GM21528 (cell line): ENCODE measurements around the gene MARCKS.
"Not testable (repeated sequence)": the region's sequence is repeated elsewhere in the genome, so short reads cannot be mapped to it uniquely, and the experiment has no call there.

Source experiments
- ATAC-seq: cut with Tn5 transposase; IDR thresholded peaks from one replicate; pipeline ENCODE4 v1.9.1; 2021; ENCODE audit warnings: mild to moderate bottlenecking, moderate library complexity; ENCODE audit not compliant: unreplicated experiment, low FRiP score

The MARCKS gene

DNA sequence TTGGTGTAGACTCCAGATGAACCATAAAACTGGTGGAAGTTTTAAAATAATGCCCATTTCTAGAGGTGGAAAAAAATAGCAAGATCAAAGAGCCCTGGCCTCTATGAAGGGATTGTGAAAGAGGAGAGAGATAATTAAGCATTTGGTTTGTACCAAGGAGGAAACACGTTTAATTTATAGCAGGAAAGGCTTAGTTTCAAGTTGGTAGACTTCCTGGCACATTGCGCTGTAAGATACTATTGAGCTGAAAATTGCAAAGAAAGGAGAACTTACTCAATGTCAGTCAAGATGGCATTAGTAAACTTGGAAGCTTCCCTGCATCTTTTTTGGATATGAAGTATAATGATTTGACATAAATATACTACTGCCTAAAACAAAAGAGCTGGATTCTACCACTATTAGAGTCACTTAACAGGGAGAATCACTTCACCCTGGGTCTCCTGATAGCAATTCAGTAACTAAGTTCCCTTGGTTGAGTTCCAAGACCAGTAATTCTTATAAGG lies 24.4 kb downstream of the MARCKS start:
- ATAC-seq: no peak

- ATAC-seq: no peak
These were observed 25.3 kb downstream of the MARCKS start for GRCh38 chr6:113882336-113883022.

- no peak for ATAC-seq
These were observed 26.9 kb downstream of the MARCKS start for GRCh38 chr6:113884011-113884410.

GRCh38 chr6:113886512-113886911 lies 29.4 kb downstream of the MARCKS start:
- ATAC-seq: no peak

DNA sequence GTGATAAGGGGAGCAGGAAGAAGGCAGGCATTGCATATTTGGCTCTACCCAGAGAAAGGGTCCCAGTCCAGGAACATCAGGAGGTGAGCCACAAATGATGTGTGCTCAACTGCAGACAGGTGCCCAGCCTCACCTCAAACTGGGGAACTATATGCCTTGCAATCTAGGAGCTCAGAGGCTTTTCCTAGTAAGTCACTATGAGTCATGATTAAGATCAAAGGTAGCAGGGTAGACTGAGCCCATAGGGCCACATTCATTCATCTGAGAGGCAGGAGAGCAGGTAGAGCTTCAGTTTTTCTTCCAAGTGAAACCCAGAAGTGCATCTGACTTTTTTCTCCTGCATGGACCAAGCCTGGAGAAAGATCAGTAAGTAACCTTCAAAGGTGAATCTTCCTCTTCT lies 31.3 kb downstream of the MARCKS start:
- no peak for ATAC-seq

GRCh38 chr6:113888956-113889630 lies 31.9 kb downstream of the MARCKS start:
- no peak for ATAC-seq

- ATAC-seq: no peak
These were observed 36.3 kb downstream of the MARCKS start for GRCh38 chr6:113893451-113893850.

DNA sequence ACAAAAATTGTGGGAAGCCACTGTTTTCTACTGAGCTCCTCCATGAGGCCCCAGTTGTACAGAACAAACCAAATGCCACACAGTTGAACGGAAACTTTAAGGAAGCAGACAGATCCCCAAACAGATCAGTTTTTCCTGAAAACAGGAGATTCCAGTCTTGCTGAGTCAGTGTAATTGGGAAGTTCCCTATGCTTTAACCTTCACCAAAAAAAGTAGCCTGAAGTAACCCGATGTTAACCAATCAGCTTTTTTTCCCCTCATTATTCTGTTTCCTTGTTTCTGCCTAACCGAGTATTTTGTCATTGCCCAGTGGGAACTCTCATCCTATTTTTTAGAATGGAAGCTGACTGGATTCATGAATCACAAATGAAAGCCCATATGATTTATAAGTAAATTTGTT lies 36.7 kb downstream of the MARCKS start:
- ATAC-seq: no peak

DNA sequence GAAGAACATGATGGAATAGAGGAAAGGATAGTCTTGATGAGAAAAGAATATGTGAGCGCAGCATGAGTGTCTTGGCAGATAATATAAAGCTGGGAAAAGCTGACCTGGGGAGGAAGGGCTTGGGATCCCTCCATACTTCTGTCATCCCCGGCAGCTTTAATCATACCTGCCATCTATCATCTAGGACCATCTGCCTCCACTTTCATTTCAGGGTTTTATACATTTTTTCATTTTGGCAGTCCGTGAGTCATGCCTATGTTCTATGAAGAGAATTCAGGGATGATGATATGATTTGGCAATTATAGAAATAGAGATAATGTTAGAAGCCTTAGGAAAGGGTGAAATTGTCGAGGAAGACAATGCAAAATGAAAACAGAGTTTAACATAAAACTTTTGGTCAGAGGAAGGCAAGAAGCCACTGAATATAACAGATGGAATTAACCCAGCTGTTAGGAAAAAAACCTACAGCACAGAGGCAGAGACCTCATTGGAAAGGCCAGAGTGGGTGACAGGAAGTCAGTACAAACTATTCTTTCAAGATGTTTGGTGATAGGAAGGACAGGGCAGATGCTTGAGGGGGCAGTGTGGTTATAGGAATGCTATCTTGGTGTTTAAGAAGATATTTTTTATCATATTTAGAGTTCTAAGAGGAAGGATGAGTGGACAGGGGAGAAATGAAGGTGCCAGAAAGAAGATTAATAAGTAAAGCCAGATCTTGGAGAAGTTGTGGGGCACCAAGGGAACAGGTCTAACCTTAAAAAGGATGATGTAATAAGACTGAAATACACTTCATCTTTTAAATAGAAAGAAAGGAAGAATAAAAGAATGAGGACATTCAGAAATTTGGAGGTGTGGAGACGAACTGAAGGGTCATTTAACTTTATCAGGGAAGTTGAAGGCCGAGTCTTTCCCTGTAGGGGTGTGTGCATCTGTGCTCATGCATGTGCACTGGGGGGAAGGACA lies 37.8 kb downstream of the MARCKS start:
- ATAC-seq: no peak

DNA sequence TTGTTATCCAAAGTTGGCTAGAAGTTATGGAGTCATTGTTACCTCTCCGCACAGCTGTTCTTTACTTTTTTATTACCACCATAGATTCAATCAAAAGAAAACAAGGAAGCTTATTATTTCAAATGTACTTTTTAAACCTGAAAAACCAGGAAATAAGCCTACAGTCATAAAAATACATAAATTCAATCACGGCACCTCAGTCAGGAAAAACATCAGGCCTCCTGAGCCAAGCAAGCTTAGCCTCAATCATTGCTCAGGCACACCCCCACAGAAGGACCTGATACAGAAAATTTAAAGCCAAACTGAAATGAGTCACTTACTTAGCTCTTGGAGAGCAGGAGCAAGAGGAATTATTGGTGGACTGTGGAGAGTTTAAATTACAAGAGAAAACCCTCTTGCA lies 44.3 kb downstream of the MARCKS start:
- ATAC-seq: no peak

GRCh38 chr6:113903666-113904330 lies 46.7 kb downstream of the MARCKS start:
- no peak for ATAC-seq

DNA sequence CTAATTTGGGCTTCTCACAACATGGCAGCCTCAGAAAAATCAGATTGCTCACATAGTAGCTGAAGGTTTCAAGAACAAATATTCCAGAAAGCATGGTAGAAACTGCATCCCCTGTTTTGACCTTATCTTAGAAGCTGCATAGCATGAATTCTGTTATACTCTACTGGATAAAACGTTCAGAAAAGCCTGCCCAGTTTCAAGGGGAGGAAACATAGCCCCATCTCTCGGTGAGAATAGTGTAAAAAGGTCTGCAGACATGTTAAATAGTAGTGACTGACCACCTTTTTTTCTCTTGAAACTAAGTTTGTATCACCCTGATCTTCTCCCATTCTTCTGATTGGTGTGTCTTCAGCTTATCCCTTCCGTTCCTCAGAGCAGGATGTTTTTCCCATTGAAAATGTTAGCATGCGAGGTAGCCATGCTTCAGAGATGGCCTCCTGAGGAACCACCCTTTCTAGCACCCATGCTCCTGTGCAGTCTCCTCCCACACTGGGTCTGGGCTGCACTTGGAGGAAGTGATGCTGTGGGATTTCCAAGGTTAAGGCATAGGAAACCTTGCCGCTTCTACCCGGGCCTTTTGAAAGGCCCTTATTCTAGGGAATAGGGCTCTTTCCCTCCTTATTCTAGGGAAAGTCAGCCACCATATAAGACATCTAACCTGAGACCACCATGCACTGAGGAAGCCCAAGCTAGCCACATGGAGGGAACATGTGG lies 50.1 kb downstream of the MARCKS start:
- no peak for ATAC-seq

DNA sequence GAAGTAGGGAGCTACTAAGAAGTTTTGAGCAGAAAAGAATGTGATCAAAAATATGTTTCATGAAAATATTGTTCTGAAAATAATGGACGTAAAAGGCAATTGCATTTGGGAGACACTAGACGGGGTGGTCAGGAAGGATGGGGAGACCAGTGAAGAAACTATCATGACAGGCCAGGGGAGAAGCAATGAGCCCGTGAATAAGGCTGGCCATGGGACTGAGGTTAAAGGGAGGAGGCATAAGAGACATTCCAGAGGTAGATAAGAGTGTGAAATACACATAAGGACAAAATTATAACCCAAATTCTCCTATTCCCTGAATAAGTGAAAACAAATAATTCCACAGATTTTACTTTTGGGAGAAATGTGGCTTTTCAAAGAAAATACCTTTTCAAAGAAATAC lies 51.7 kb downstream of the MARCKS start:
- no peak for ATAC-seq

DNA sequence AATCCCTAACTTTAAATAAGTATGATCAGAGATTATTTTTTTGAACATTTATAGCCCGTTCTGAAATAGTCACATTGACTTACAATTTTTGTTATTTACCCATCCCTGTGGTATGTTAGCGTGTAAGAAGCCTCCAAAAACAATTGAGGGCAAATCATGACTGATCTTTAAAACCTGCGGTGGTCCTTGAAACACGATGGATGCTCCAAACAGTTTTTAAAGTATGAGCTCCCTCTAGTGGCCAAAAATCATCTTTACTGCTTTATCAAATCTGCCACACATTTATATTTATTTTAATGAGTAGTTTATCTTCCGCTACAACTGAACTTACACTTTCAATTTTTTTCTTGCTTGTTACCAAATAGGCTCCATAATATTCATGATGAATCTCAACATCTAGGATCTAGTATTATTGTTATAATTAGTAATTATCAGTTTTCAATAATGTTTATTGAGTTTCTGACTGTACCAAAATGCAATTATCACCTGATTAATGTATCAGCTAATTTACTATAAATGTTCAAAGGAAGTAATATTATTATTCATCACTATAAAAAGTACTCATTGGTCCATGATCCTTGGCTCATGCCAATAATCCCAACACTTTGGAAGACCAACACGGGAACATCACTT lies 52.2 kb downstream of the MARCKS start:
- no peak for ATAC-seq

DNA sequence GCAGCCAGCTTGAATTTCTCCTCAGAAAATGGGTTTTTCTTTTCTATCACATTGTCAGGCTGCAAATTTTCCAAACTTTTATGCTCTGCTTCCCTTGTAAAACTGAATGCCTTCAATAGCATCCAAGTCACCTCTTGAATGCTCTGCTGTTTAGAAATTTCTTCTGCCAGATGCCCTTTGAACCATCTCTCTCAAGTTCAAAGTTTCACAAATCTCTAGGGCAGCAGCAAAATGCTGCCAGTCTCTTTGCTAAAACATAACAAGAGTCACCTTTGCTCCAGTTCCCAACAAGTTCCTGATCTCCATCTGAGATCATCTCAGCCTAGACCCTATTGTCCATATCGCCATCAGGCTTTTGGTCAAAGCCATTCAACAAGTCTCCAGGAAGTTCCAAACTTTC lies 53.1 kb downstream of the MARCKS start:
- ATAC-seq: not testable (repeated sequence)
